Panc1 (cell line): Measurements from ENCODE around the gene PCK2. TPM values are rescaled to one million over a fixed set of nuclear protein-coding genes. Genes with fewer than 3 reads are reported as not detected.

Source experiments
- ATAC-seq: fragments of 200-7000 bp; cut with Tn5 transposase; 2 replicates; pipeline ENCODE4 v1.9.1; 2020; ENCODE audit warnings: mild to moderate bottlenecking, moderate library complexity
- BruUV-seq: library from RNA; stranded (reverse); fragments of 400-500 nt; replicated peaks from 2 replicates; lab custom pipeline; 2021; lab: Mats Ljungman, UMichigan
- CTCF ChIA-PET: fragments of 300-600 bp; sonication (Branson Sonifier 250); formaldehyde crosslinking; loops from one replicate; lab custom pipeline; 2022; ENCODE audit warnings: antibody characterized with exemption; lab: Charles Lee
- POLR2A ChIA-PET: fragments of 300-600 bp; sonication (Branson Sonifier 250); formaldehyde crosslinking; loops from one replicate; lab custom pipeline; 2022; ENCODE audit warnings: antibody characterized with exemption; lab: Charles Lee
- DNase-seq: peaks from one replicate; pipeline ENCODE4 v3.0.0-alpha.2; 2010; ENCODE audit warnings: low read depth, low spot score
- H3K27ac ChIP-seq: 2 replicates; pipeline ENCODE4 v1.5.1; 2011; ENCODE audit warnings: mild to moderate bottlenecking, low read length, inconsistent platforms
- H3K27me3 ChIP-seq: fragments of 200-500 bp; sonication (Bioruptor generic); 2 replicates; pipeline ENCODE4 v1.6.0; 2014; ENCODE audit warnings: low read length, inconsistent platforms; ENCODE audit not compliant: control insufficient read depth, insufficient read depth
- H3K36me3 ChIP-seq: fragments of 200-500 bp; sonication (Bioruptor generic); 2 replicates; pipeline ENCODE4 v1.5.1; 2014; ENCODE audit warnings: inconsistent platforms, mild to moderate bottlenecking, low read length, moderate library complexity; ENCODE audit not compliant: control insufficient read depth, insufficient read depth
- H3K4me1 ChIP-seq: 2 replicates; pipeline ENCODE4 v1.5.1; 2011; ENCODE audit warnings: inconsistent platforms, mild to moderate bottlenecking, low read length, moderate library complexity; ENCODE audit not compliant: control insufficient read depth, insufficient read depth
- H3K4me3 ChIP-seq, 2 experiments: 2 replicates each; pipeline ENCODE4 v1.5.1; 2011 to 2012; ENCODE audit warnings: low read depth in 2 of 2, low read length in 2 of 2, mild to moderate bottlenecking in 2 of 2, inconsistent platforms in 1 of 2, moderate library complexity in 1 of 2
- H3K9me3 ChIP-seq: fragments of 200-500 bp; sonication (Bioruptor generic); 2 replicates; pipeline ENCODE4 v1.5.1; 2014; ENCODE audit warnings: low read depth, mild to moderate bottlenecking, inconsistent platforms, low read length, moderate library complexity; ENCODE audit not compliant: control insufficient read depth, insufficient read depth
- POLR2AphosphoS5 ChIP-seq: IDR thresholded peaks from 2 replicates; pipeline ENCODE4 v1.6.1; 2012; ENCODE audit warnings: mild to moderate bottlenecking, low read depth, low read length, moderate library complexity
- SIN3A ChIP-seq: IDR thresholded peaks from 2 replicates; pipeline ENCODE4 v1.6.1; 2012; ENCODE audit warnings: low read depth, mild to moderate bottlenecking, low read length, moderate library complexity, borderline replicate concordance; ENCODE audit not compliant: insufficient read depth
- TCF7L2 ChIP-seq: IDR thresholded peaks from 2 replicates; pipeline ENCODE4 v1.6.1; 2011; ENCODE audit warnings: mild to moderate bottlenecking, low read depth, low read length, inconsistent platforms
- in situ Hi-C: cut with HindIII; loops from 2 replicates; pipeline ENCODE4 v1.10.0; 2016; ENCODE audit warnings: low sequenced_read_pairs, low pct_unique_long_range_greater_than_20kb
- intact Hi-C: fragments of 100-400 bp; cut with micrococcal nuclease; formaldehyde crosslinking; loops from one replicate; pipeline ENCODE4 v1.10.0; 2022; ENCODE audit not compliant: unreplicated experiment
- total RNA-seq: library from RNA; stranded (reverse); gene quantifications from one replicate; pipeline ENCODE4 v1.2.1, GENCODE V29; 2021; ENCODE audit not compliant: unreplicated experiment
- TF ChIP-seq, protein P1 (sequence below): fragments of 450-650 bp; IDR thresholded peaks from 2 replicates; pipeline ENCODE4 v1.5.1; 2017; ENCODE audit warnings: mild to moderate bottlenecking
- TF ChIP-seq, protein P2 (sequence below), 2 experiments: IDR thresholded peaks; 2 replicates each; pipeline ENCODE4 v1.6.1; 2011 to 2012; ENCODE audit warnings: low read depth in 2 of 2, control low read depth in 1 of 2, low read length in 1 of 2, mild to moderate bottlenecking in 1 of 2, moderate library complexity in 1 of 2; ENCODE audit not compliant: insufficient read depth in 1 of 2

PCK2 gene
- total RNA-seq, 1 experiment from 2014 or later, result 24.5 TPM

DNA sequence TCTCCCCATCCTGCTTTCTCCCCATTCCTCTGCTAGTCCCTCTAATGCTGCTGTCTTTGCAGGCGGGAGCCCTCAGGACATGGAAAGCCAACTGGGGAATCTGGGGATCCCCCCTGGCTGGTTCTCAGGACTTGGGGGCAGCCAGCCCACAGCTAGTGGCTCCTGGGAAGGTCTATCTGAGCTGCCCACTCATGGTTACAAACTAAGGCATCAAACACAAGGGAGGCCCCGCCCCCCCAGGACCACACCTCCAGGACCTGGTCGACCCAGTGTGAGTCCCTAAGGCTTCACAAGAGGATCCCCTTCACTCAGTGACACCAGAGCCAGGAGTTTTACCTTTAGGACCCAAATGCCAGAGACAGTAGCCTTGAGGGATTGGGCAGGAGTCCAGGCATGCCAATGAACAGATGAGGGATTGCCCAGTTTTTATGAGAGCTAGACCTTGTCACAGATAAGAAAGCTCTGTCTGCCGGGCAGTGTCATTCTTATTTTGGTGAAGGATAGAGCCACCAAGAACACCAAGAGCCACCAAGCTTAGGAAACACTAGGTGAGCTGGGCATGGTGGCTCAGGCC, 30.8 kb upstream of the PCK2 start:
- CTCF ChIA-PET, result no interaction called here

DNA sequence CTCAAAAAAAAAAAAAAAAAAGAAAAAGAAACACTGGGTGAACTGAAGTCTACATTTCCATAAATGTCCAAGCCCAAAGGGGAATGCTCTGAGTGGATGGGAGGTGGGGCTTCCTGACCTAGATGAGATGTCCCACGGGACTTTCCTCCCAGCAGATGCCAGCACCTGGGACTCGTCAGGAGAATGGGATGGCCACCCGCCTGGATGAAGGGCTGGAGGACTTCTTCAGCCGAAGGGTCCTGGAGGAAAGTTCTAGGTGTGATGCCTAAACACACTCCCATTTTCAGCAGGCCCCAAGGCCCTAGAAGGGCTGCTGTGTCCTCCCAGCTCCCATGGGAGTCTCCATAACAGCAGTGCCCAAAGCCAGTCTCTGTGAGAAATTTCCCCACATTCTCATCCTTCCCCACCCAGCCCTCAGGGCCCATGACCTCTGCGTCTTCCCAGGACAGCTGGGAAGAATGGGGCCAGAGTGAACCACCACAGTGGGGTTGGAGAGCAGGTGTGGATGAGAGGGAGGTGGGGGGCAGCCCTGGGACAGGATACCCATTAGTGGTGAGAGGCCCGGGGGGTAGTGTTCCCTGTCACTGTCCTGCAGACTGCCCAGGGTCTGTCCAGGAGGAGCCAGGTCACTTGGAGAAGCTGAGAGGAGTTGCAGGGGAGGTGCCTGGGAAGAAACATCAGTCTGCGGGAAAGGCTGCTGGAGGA, 29.9 kb upstream of the PCK2 start:
- DNase-seq (no peak), ATAC-seq (no peak)
- intact Hi-C loops (no loop called here), in situ Hi-C loops (no loop called here)
- no TSS peak for BruUV-seq
- ChIA-PET CTCF (no interaction called here), POLR2A (no interaction called here)
- Histone ChIP-seq H3K4me3 (no peak overlapping the region), H3K27ac (no peak overlapping the region), H3K4me1 (no peaks in the 10 kb centered on the region), H3K27me3 (no peaks in the 10 kb centered on the region), H3K9me3 (no peaks in the 10 kb centered on the region), H3K36me3 (no peaks in the 10 kb centered on the region)
- no peak for TF ChIP-seq POLR2AphosphoS5
- TF ChIP-seq, protein P1, sequence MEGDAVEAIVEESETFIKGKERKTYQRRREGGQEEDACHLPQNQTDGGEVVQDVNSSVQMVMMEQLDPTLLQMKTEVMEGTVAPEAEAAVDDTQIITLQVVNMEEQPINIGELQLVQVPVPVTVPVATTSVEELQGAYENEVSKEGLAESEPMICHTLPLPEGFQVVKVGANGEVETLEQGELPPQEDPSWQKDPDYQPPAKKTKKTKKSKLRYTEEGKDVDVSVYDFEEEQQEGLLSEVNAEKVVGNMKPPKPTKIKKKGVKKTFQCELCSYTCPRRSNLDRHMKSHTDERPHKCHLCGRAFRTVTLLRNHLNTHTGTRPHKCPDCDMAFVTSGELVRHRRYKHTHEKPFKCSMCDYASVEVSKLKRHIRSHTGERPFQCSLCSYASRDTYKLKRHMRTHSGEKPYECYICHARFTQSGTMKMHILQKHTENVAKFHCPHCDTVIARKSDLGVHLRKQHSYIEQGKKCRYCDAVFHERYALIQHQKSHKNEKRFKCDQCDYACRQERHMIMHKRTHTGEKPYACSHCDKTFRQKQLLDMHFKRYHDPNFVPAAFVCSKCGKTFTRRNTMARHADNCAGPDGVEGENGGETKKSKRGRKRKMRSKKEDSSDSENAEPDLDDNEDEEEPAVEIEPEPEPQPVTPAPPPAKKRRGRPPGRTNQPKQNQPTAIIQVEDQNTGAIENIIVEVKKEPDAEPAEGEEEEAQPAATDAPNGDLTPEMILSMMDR, result no peak
- TF ChIP-seq, protein P2, sequence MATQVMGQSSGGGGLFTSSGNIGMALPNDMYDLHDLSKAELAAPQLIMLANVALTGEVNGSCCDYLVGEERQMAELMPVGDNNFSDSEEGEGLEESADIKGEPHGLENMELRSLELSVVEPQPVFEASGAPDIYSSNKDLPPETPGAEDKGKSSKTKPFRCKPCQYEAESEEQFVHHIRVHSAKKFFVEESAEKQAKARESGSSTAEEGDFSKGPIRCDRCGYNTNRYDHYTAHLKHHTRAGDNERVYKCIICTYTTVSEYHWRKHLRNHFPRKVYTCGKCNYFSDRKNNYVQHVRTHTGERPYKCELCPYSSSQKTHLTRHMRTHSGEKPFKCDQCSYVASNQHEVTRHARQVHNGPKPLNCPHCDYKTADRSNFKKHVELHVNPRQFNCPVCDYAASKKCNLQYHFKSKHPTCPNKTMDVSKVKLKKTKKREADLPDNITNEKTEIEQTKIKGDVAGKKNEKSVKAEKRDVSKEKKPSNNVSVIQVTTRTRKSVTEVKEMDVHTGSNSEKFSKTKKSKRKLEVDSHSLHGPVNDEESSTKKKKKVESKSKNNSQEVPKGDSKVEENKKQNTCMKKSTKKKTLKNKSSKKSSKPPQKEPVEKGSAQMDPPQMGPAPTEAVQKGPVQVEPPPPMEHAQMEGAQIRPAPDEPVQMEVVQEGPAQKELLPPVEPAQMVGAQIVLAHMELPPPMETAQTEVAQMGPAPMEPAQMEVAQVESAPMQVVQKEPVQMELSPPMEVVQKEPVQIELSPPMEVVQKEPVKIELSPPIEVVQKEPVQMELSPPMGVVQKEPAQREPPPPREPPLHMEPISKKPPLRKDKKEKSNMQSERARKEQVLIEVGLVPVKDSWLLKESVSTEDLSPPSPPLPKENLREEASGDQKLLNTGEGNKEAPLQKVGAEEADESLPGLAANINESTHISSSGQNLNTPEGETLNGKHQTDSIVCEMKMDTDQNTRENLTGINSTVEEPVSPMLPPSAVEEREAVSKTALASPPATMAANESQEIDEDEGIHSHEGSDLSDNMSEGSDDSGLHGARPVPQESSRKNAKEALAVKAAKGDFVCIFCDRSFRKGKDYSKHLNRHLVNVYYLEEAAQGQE (IDR thresholded peaks at IDR 0.05; ENCODE audit: insufficient read depth in 1 of 2, low read depth in 2 of 2, low read length in 1 of 2), result no peak
- TF ChIP-seq TCF7L2, result no peak
- TF ChIP-seq SIN3A, result no peak

More for the DNA sequence above, 30.8 kb upstream of the PCK2 start:
- no peaks in the 10 kb centered on the region for H3K9me3 ChIP-seq
- ATAC-seq, result no peak
- H3K4me1 ChIP-seq, result no peaks in the 10 kb centered on the region
- no peaks in the 10 kb centered on the region for H3K36me3 ChIP-seq
- no peak for TF ChIP-seq TCF7L2
- TF ChIP-seq, protein P1, result no peak
- TF ChIP-seq SIN3A, result no peak
- TF ChIP-seq, protein P2 (IDR thresholded peaks at IDR 0.05; ENCODE audit: insufficient read depth in 1 of 2, low read depth in 2 of 2, low read length in 1 of 2), result no peak
- no peak for TF ChIP-seq POLR2AphosphoS5
- POLR2A ChIA-PET, result no interaction called here
- H3K27me3 ChIP-seq, result no peaks in the 10 kb centered on the region
- BruUV-seq, result no TSS peak
- intact Hi-C loops (no loop called here), in situ Hi-C loops (no loop called here)
- no peak overlapping the region for H3K27ac ChIP-seq
- H3K4me3 ChIP-seq, result no peak overlapping the region
- no peak for DNase-seq
